ENCODE data around the gene SPTBN1. TPM values are rescaled to one million over a fixed set of nuclear protein-coding genes. Genes with fewer than 3 reads are reported as not detected.

SPTBN1 gene
- total and polyA plus RNA-seq, 2 donors (not counting 3 experiments of a cell fraction or from before 2014, with no cell fraction given): 63.3 to 320 TPM

DNA sequence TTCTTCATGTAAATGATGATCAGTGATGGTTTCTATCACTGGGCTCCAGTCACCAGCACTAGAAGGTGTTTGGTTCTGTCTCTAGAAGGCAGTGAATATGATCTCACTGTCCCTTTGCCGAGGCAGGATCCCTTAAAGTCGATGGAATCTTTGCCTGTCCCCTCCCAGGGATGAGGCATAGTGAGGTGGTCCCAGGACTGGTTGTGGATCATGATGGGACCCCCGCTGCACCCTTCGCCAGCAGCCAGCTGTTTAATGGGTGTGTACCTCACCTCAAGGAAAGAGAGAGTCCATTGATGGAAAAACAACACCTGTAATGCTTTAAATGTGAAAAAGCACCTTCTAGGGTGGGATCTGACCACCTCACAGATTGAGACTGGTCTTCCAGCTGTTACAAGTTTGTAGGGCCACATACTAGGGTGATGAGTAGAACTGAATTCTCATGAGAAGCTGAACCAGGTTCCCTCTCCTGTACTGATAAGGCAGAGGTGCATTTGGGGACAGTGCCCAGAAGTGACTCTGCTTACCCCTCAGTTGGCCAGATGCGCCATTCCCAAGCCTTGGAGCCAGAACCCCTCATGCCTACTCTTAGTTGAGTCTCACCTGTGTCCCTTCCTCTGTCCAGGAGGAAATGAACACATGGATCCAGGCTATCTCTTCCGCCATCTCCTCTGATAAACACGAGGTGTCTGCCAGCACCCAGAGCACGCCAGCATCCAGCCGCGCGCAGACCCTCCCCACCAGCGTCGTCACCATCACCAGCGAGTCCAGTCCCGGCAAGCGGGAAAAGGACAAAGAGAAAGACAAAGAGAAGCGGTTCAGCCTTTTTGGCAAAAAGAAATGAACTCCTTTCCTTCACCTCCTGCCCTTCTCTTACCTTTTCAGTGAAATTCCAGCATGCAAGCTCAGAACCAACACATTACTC lies 211.9 kb downstream of the SPTBN1 start:
- no peaks in the 10 kb centered on the region for H3K27me3 ChIP-seq (ENCODE audit: control insufficient read depth in 2 of 2, insufficient read depth in 2 of 2, low read length in 2 of 2)
- intact Hi-C loops (cut with micrococcal nuclease) (no loop called here), dilution Hi-C loops (cut with MboI; ENCODE audit: extremely low pct_ligation_motif_present, low sequenced_read_pairs) (no loop called here)
- no peak overlapping the region for H2AFZ ChIP-seq (ENCODE audit: low read depth, low read length)
- no peak overlapping the region for H3K9ac ChIP-seq (replicated peaks; ENCODE audit: extremely low read depth, insufficient read depth, low read length)
- H3K9me3 ChIP-seq (replicated peaks; ENCODE audit: control insufficient read depth, insufficient read depth, low read length): no peaks in the 10 kb centered on the region
- H3K79me2 ChIP-seq (ENCODE audit: control insufficient read depth, insufficient read depth, low read length): no peaks in the 10 kb centered on the region
- no peak for DNase-seq (ENCODE audit: low read depth, low spot score)
- H3K4me3 ChIP-seq (replicated peaks in 1 of 3; ENCODE audit: insufficient read depth in 1 of 3, low read depth in 1 of 3, low read length in 3 of 3): no peak overlapping the region
- H3K27ac ChIP-seq (ENCODE audit: insufficient read depth, low read depth, low read length): no peak overlapping the region
- no peak overlapping the region for H3K4me2 ChIP-seq (ENCODE audit: insufficient read depth, low read length)
- TF ChIP-seq GATA2 (IDR thresholded peaks at IDR 0.05; ENCODE audit: insufficient read depth, insufficient read length, low read depth, low read length) (no peak), MAX (IDR thresholded peaks at IDR 0.05; ENCODE audit: insufficient read depth, insufficient read length) (no peak), EZH2 (IDR thresholded peaks at IDR 0.05; ENCODE audit: borderline replicate concordance, low read depth, low read length, severe bottlenecking) (no peak)
- H3K9me1 ChIP-seq (replicated peaks; ENCODE audit: control insufficient read depth, extremely low read depth, insufficient read depth, low read length): no peaks in the 10 kb centered on the region
- POLR2A ChIA-PET: no interaction called here
- no TSS peak for BruUV-seq (replicated peaks)
- CTCF ChIA-PET: interaction anchor here (0.7 to 4.1 kb wide), 4 partner anchors 9 to 561 kb away, joined by 4 to 69 read pairs (median 20); no protein-coding TSS in a partner anchor
- no peaks in the 10 kb centered on the region for H4K20me1 ChIP-seq (replicated peaks; ENCODE audit: control insufficient read depth, extremely low read depth, insufficient read depth, low read length)
- peaks cover 41 to 47% of the 10 kb centered on the region in 2 experiments for H3K36me3 ChIP-seq (ENCODE audit: control insufficient read depth in 2 of 2, extremely low read depth in 1 of 2, insufficient read depth in 2 of 2, low read length in 2 of 2)
- H3K4me1 ChIP-seq (ENCODE audit: control insufficient read depth, extremely low read depth, insufficient read depth, low read length): peaks cover 19% of the 10 kb centered on the region
- no peak for FAIRE-seq

GRCh38 chr2:54668711-54669110 lies 212.6 kb downstream of the SPTBN1 start:
- dilution Hi-C loops (cut with MboI; ENCODE audit: extremely low pct_ligation_motif_present, low sequenced_read_pairs): no loop called here
- intact Hi-C loops (cut with micrococcal nuclease): no loop called here
- ChIA-PET CTCF (interaction anchor here (0.7 to 4.1 kb wide), 3 partner anchors 8 to 562 kb away, joined by 4 to 33 read pairs (median 6); no protein-coding TSS in a partner anchor), POLR2A (no interaction called here)
- Histone ChIP-seq H3K4me2 (ENCODE audit: insufficient read depth, low read length) (no peak overlapping the region), H3K9me3 (replicated peaks; ENCODE audit: control insufficient read depth, insufficient read depth, low read length) (no peaks in the 10 kb centered on the region), H3K4me1 (ENCODE audit: control insufficient read depth, extremely low read depth, insufficient read depth, low read length) (peaks cover 26% of the 10 kb centered on the region), H2AFZ (ENCODE audit: low read depth, low read length) (no peak overlapping the region), H3K79me2 (ENCODE audit: control insufficient read depth, insufficient read depth, low read length) (no peaks in the 10 kb centered on the region), H3K36me3 (ENCODE audit: control insufficient read depth in 2 of 2, extremely low read depth in 1 of 2, insufficient read depth in 2 of 2, low read length in 2 of 2) (peaks cover 35 to 40% of the 10 kb centered on the region in 2 experiments), H4K20me1 (replicated peaks; ENCODE audit: control insufficient read depth, extremely low read depth, insufficient read depth, low read length) (no peaks in the 10 kb centered on the region), H3K9me1 (replicated peaks; ENCODE audit: control insufficient read depth, extremely low read depth, insufficient read depth, low read length) (no peaks in the 10 kb centered on the region), H3K27ac (ENCODE audit: insufficient read depth, low read depth, low read length) (no peak overlapping the region), H3K4me3 (replicated peaks in 1 of 3; ENCODE audit: insufficient read depth in 1 of 3, low read depth in 1 of 3, low read length in 3 of 3) (no peak overlapping the region), H3K27me3 (ENCODE audit: control insufficient read depth in 2 of 2, insufficient read depth in 2 of 2, low read length in 2 of 2) (no peaks in the 10 kb centered on the region), H3K9ac (replicated peaks; ENCODE audit: extremely low read depth, insufficient read depth, low read length) (no peak overlapping the region)
- FAIRE-seq: no peak
- DNase-seq (ENCODE audit: low read depth, low spot score): no peak
- TF ChIP-seq JUN (IDR thresholded peaks at IDR 0.05; ENCODE audit: borderline replicate concordance, insufficient read depth, insufficient read length, low read depth) (no peak), MAX (IDR thresholded peaks at IDR 0.05; ENCODE audit: insufficient read depth, insufficient read length) (no peak), POLR2A (IDR thresholded peaks at IDR 0.05; ENCODE audit: low read depth, low read length) (no peak), EZH2 (IDR thresholded peaks at IDR 0.05; ENCODE audit: borderline replicate concordance, low read depth, low read length, severe bottlenecking) (no peak), MYC (IDR thresholded peaks at IDR 0.05; ENCODE audit: low read depth, low read length) (no peak), POLR2AphosphoS5 (IDR thresholded peaks at IDR 0.05; ENCODE audit: insufficient read depth, low read depth, low read length) (no peak), CTCF (IDR thresholded peaks at IDR 0.05; ENCODE audit: extremely low read depth in 1 of 2, insufficient read depth in 1 of 2, low read depth in 1 of 2, low read length in 2 of 2) (no peak), GATA2 (IDR thresholded peaks at IDR 0.05; ENCODE audit: insufficient read depth, insufficient read length, low read depth, low read length) (no peak), FOS (IDR thresholded peaks at IDR 0.05; ENCODE audit: borderline replicate concordance, insufficient read depth, low read length) (no peak)
- BruUV-seq (replicated peaks): TSS peak; percentile 82
